GM12891 (cell line): ENCODE data around the gene STON2.

Experiments used
- PAX5 ChIP-seq: IDR thresholded peaks from 2 replicates; pipeline ENCODE4 v1.6.1; 2011; ENCODE audit warnings: low read length, moderate library complexity, mild to moderate bottlenecking; ENCODE audit not compliant: insufficient read depth, severe bottlenecking
- POLR2A ChIP-seq: IDR thresholded peaks from 2 replicates; pipeline ENCODE4 v1.6.1; 2011; ENCODE audit warnings: low read depth, low read length, control low read depth
- POLR2AphosphoS5 ChIP-seq: IDR thresholded peaks from 2 replicates; pipeline ENCODE4 v1.6.1; 2011; ENCODE audit warnings: low read depth, low read length, control low read depth
- POU2F2 ChIP-seq: IDR thresholded peaks from 2 replicates; pipeline ENCODE4 v1.6.1; 2011; ENCODE audit warnings: low read depth, mild to moderate bottlenecking, control low read depth, low read length, moderate library complexity
- SPI1 ChIP-seq: IDR thresholded peaks from 2 replicates; pipeline ENCODE4 v1.6.1; 2011; ENCODE audit warnings: low read depth, low read length, control low read depth
- TAF1 ChIP-seq: IDR thresholded peaks from 2 replicates; pipeline ENCODE4 v1.6.1; 2011; ENCODE audit warnings: low read depth, low read length, control low read depth

DNA sequence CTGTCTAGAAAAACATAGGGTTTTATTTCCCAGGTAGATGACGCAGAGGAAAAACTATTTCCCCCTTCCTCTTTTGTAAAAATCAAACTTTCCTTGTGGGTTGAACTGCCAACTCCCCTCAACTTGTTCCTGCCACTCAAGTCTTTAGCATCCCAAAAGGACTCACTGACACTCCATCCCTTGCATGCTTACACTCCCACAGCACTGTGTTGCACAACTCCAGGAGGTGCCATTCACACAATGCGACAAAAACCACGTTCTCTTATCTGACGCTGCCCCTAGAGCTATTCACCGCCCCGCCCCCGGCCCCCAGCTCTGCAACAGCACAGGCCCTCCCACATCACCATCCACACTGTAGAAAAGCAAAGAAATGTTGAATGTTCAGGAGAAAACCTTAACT lies 16.9 kb upstream of the STON2 start:
- no peak for TF ChIP-seq SPI1
- no peak for TF ChIP-seq POLR2AphosphoS5
- no peak for TF ChIP-seq POLR2A
- TF ChIP-seq TAF1: no peak
- no peak for TF ChIP-seq PAX5
- no peak for TF ChIP-seq POU2F2
